SH-SY5Y (cell line): Measurements from ENCODE around the gene IYD.

Experiments
- GATA2 ChIP-seq: IDR thresholded peaks from 2 replicates; pipeline ENCODE4 v1.6.1; 2011; ENCODE audit warnings: mild to moderate bottlenecking, low read depth, low read length
- GATA3 ChIP-seq: IDR thresholded peaks from 2 replicates; pipeline ENCODE4 v1.6.1; 2011; ENCODE audit warnings: low read depth, mild to moderate bottlenecking, low read length, moderate library complexity

DNA sequence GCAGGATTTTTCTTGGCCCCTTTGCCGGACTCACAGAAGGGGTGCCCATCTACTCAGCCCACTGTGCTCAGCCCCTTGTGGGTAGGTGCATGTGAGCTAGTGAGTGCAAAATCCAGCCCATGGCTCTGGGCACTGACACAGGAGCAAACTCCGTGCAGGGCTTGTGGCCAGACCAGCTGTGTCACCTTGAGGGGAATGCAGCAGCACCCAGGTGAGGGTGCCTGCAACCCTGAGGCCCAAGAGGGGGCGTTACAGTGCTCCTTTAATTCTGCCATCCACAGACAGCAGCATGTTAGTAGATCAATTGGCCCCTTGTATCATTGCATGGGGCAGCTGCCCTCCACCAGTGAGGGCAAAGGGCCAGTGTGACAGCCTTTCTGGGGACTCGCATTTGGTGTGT, 12.9 kb upstream of the IYD start:
- TF ChIP-seq GATA2 (no peak), GATA3 (no peak)
